CD4-positive, alpha-beta memory T cell (primary cell): ENCODE measurements around the gene ARMC2. TPM values are rescaled to one million over a fixed set of nuclear protein-coding genes. Genes with fewer than 3 reads are reported as not detected.
A peak's percentile ranks its signal among the peaks of the same experiment; 100 is the strongest.

Experiments
- CTCF ChIA-PET: fragments of 350-600 bp; sonication (Branson Sonifier 250); formaldehyde crosslinking; loops from one replicate; lab custom pipeline; 2021; ENCODE audit warnings: inconsistent platforms; ENCODE audit not compliant: partially characterized antibody; lab: Charles Lee
- POLR2A ChIA-PET: fragments of 350-600 bp; sonication (Branson Sonifier 250); formaldehyde crosslinking; loops from one replicate; lab custom pipeline; 2021; ENCODE audit not compliant: partially characterized antibody; lab: Charles Lee
- DNase-seq, 5 donors: peaks; one replicate each; pipeline versions ENCODE4 v3.0.0 to v3.0.0-alpha.2; 2020 to 2022; ENCODE audit warnings: mixed read lengths in 1 of 5
- H3K27ac ChIP-seq: one replicate; pipeline ENCODE4 v1.7.0; 2013; ENCODE audit warnings: low read depth, low read length
- H3K27me3 ChIP-seq: 2 replicates; pipeline ENCODE4 v1.7.0; 2013; ENCODE audit warnings: mild to moderate bottlenecking, low read length, moderate library complexity; ENCODE audit not compliant: insufficient read depth
- H3K36me3 ChIP-seq: 2 replicates; pipeline ENCODE4 v1.7.0; 2013; ENCODE audit warnings: mild to moderate bottlenecking, low read length, moderate library complexity; ENCODE audit not compliant: insufficient read depth
- H3K4me1 ChIP-seq: 2 replicates; pipeline ENCODE4 v1.7.0; 2013; ENCODE audit warnings: mild to moderate bottlenecking, low read length, moderate library complexity; ENCODE audit not compliant: insufficient read depth
- H3K4me3 ChIP-seq, 2 donors: one replicate each; pipeline ENCODE4 v1.7.0; 2013; ENCODE audit warnings: low read length in 2 of 2, mild to moderate bottlenecking in 1 of 2
- H3K9me3 ChIP-seq, 2 donors: one replicate each; pipeline ENCODE4 v1.7.0; 2013; ENCODE audit warnings: low read length in 2 of 2, control low read depth in 1 of 2; ENCODE audit not compliant: control insufficient read depth in 1 of 2
- H3K27ac Mint-ChIP-seq, 7 donors: one replicate each; pipeline ENCODE4 v1.8.0; 2020 to 2021; ENCODE audit warnings: mixed read lengths in 7 of 7, mild to moderate bottlenecking in 6 of 7, inconsistent platforms in 3 of 7, moderate library complexity in 3 of 7
- H3K27me3 Mint-ChIP-seq, 2 donors: one replicate each; pipeline ENCODE4 v1.8.0; 2020 to 2021; ENCODE audit warnings: mixed read lengths in 2 of 2
- H3K36me3 Mint-ChIP-seq, 2 donors: one replicate each; pipeline ENCODE4 v1.8.0; 2020 to 2021; ENCODE audit warnings: mixed read lengths in 2 of 2, inconsistent platforms in 1 of 2, mild to moderate bottlenecking in 1 of 2
- H3K4me1 Mint-ChIP-seq, 4 donors: one replicate each; pipeline ENCODE4 v1.8.0; 2020 to 2021; ENCODE audit warnings: mixed read lengths in 4 of 4, mild to moderate bottlenecking in 1 of 4
- H3K4me3 Mint-ChIP-seq, 8 donors: one replicate each; pipeline ENCODE4 v1.8.0; 2020 to 2021; ENCODE audit warnings: mixed read lengths in 8 of 8, mild to moderate bottlenecking in 7 of 8, moderate library complexity in 6 of 8, inconsistent platforms in 3 of 8
- H3K9me3 Mint-ChIP-seq, 8 donors: one replicate each; pipeline ENCODE4 v1.8.0; 2020 to 2021; ENCODE audit warnings: mixed read lengths in 8 of 8, mild to moderate bottlenecking in 5 of 8, inconsistent platforms in 3 of 8, moderate library complexity in 1 of 8
- intact Hi-C: fragments of 100-400 bp; cut with micrococcal nuclease; formaldehyde crosslinking; loops from one replicate; pipeline ENCODE4 v1.15.1; 2023
- polyA plus RNA-seq, 2 donors: library from polyadenylated mRNA; unstranded; fragments of 300-500 nt; fragmentation: Illumina TruSeq; gene quantifications; one replicate each; pipeline ENCODE4 v1.2.3, GENCODE V29; 2021
- total RNA-seq, 2 experiments: library from RNA; stranded (reverse); gene quantifications; one replicate each; pipeline ENCODE4 v1.2.3, GENCODE V29; 2021

Gene ARMC2
- total and polyA plus RNA-seq, 4 experiments from 2014 or later: 3.2 to 11.2 (median 7.0) TPM

- no peak overlapping the region for H3K27ac ChIP-seq
- H3K27me3 ChIP-seq: no peaks in the 10 kb centered on the region
- no peaks in the 10 kb centered on the region for H3K9me3 ChIP-seq
- CTCF ChIA-PET: no interaction called here
- H3K4me3 Mint-ChIP-seq: no peak overlapping the region
- POLR2A ChIA-PET: no interaction called here
- no peak overlapping the region for H3K27ac Mint-ChIP-seq
- H3K27me3 Mint-ChIP-seq: no peaks in the 10 kb centered on the region
- intact Hi-C loops: no loop called here
- H3K4me1 Mint-ChIP-seq: peaks cover 0 to 6% (median 5%) of the 10 kb centered on the region in 4 donors
- peaks cover 4 to 11% (median 9%) of the 10 kb centered on the region in 8 donors for H3K9me3 Mint-ChIP-seq
- no peaks in the 10 kb centered on the region for H3K4me1 ChIP-seq
- no peak overlapping the region for H3K4me3 ChIP-seq
- DNase-seq: no peak
- no peaks in the 10 kb centered on the region for H3K36me3 ChIP-seq
- H3K36me3 Mint-ChIP-seq: peaks cover 3 to 4% of the 10 kb centered on the region in 2 donors
Measured at GRCh38 chr6:108831104-108831503, 17.1 kb upstream of the ARMC2 start.

GRCh38 chr6:108832738-108833137 lies 15.5 kb upstream of the ARMC2 start:
- ChIA-PET CTCF (interaction anchor here (1.2 to 1.4 kb wide), 3 partner anchors 25 to 291 kb away, joined by 3 to 18 read pairs (median 4); no protein-coding TSS in a partner anchor), POLR2A (no interaction called here)
- Mint-ChIP-seq H3K4me3 (no peak overlapping the region), H3K4me1 (peaks cover 10 to 19% (median 12%) of the 10 kb centered on the region in 4 donors), H3K27me3 (no peaks in the 10 kb centered on the region), H3K9me3 (no peaks in the 10 kb centered on the region), H3K27ac (no peak overlapping the region), H3K36me3 (no peaks in the 10 kb centered on the region)
- Histone ChIP-seq H3K27ac (no peak overlapping the region), H3K4me1 (peaks cover 8% of the 10 kb centered on the region), H3K9me3 (no peaks in the 10 kb centered on the region), H3K4me3 (no peak overlapping the region), H3K36me3 (no peaks in the 10 kb centered on the region), H3K27me3 (no peaks in the 10 kb centered on the region)
- DNase-seq: no peak
- intact Hi-C loops: no loop called here

GRCh38 chr6:108835218-108835850 lies 12.9 kb upstream of the ARMC2 start:
- no peaks in the 10 kb centered on the region for H3K36me3 Mint-ChIP-seq
- peaks cover 13 to 26% (median 19%) of the 10 kb centered on the region in 4 donors for H3K4me1 Mint-ChIP-seq
- ChIA-PET CTCF (interaction anchor here (0.7 to 5.5 kb wide), 20 partner anchors 11 to 862 kb away, joined by 3 to 40 read pairs (median 4); partner anchors contain the start of gene ARMC2), POLR2A (interaction anchor here (0.7 kb wide), 1 partner anchor 10 kb away, joined by 3 read pairs; no protein-coding TSS in a partner anchor)
- Histone ChIP-seq H3K27ac (no peak overlapping the region), H3K27me3 (no peaks in the 10 kb centered on the region), H3K4me3 (no peak overlapping the region), H3K36me3 (no peaks in the 10 kb centered on the region), H3K4me1 (peaks cover 15% of the 10 kb centered on the region), H3K9me3 (no peaks in the 10 kb centered on the region)
- H3K27ac Mint-ChIP-seq: peak overlapping the region in 2 of 7 donors; percentile 3 to 43
- no peak overlapping the region for H3K4me3 Mint-ChIP-seq
- peak; percentile 76 to 78 (median 77) for DNase-seq
- no peaks in the 10 kb centered on the region for H3K9me3 Mint-ChIP-seq
- H3K27me3 Mint-ChIP-seq: no peaks in the 10 kb centered on the region
- intact Hi-C loops: loop anchor here (1.0 to 5.0 kb wide), 5 partner anchors 38 to 293 kb away; no protein-coding TSS in a partner anchor

GRCh38 chr6:108836061-108836460 lies 12.2 kb upstream of the ARMC2 start:
- DNase-seq: no peak
- peaks cover 13 to 26% (median 19%) of the 10 kb centered on the region in 4 donors for H3K4me1 Mint-ChIP-seq
- no peaks in the 10 kb centered on the region for H3K9me3 Mint-ChIP-seq
- H3K4me3 Mint-ChIP-seq: no peak overlapping the region
- Histone ChIP-seq H3K27me3 (no peaks in the 10 kb centered on the region), H3K4me1 (peaks cover 15% of the 10 kb centered on the region), H3K36me3 (no peaks in the 10 kb centered on the region), H3K27ac (no peak overlapping the region), H3K9me3 (no peaks in the 10 kb centered on the region), H3K4me3 (no peak overlapping the region)
- no peaks in the 10 kb centered on the region for H3K27me3 Mint-ChIP-seq
- intact Hi-C loops: loop anchor here (5.0 kb wide), 1 partner anchor 39 kb away; no protein-coding TSS in a partner anchor
- CTCF ChIA-PET: interaction anchor here (0.7 to 5.5 kb wide), 22 partner anchors 10 to 862 kb away, joined by 3 to 40 read pairs (median 4); partner anchors contain the start of gene ARMC2
- no peak overlapping the region for H3K27ac Mint-ChIP-seq
- no peaks in the 10 kb centered on the region for H3K36me3 Mint-ChIP-seq
- POLR2A ChIA-PET: no interaction called here

- Mint-ChIP-seq H3K9me3 (no peaks in the 10 kb centered on the region), H3K4me3 (peak overlapping the region in 2 of 8 donors; percentile 13), H3K27me3 (no peaks in the 10 kb centered on the region), H3K27ac (peak overlapping the region; percentile 13 to 80 (median 56)), H3K36me3 (no peaks in the 10 kb centered on the region), H3K4me1 (peaks cover 13 to 26% (median 19%) of the 10 kb centered on the region in 4 donors)
- no peaks in the 10 kb centered on the region for H3K9me3 ChIP-seq
- H3K4me3 ChIP-seq: no peak overlapping the region
- ChIA-PET POLR2A (interaction anchor here (1.4 kb wide), 1 partner anchor 11 kb away, joined by 5 read pairs; the partner anchor contains the start of gene ARMC2), CTCF (interaction anchor here (0.8 to 5.5 kb wide), 8 partner anchors 11 to 295 kb away, joined by 3 to 40 read pairs (median 4); partner anchors contain the start of gene ARMC2)
- H3K27me3 ChIP-seq: no peaks in the 10 kb centered on the region
- H3K36me3 ChIP-seq: no peaks in the 10 kb centered on the region
- intact Hi-C loops: loop anchor here (5.0 kb wide), 1 partner anchor 40 kb away; no protein-coding TSS in a partner anchor
- no peak overlapping the region for H3K27ac ChIP-seq
- peaks cover 15% of the 10 kb centered on the region for H3K4me1 ChIP-seq
- peak in 3 of 5 donors; percentile 3 to 12 (median 5) for DNase-seq
Measured at GRCh38 chr6:108837236-108837971, 10.8 kb upstream of the ARMC2 start.

- Histone ChIP-seq H3K27me3 (no peaks in the 10 kb centered on the region), H3K27ac (no peak overlapping the region), H3K36me3 (no peaks in the 10 kb centered on the region), H3K4me3 (no peak overlapping the region), H3K4me1 (peaks cover 15% of the 10 kb centered on the region), H3K9me3 (no peaks in the 10 kb centered on the region)
- DNase-seq: no peak
- Mint-ChIP-seq H3K27ac (peak overlapping the region in 5 of 7 donors; percentile 13 to 80 (median 26)), H3K27me3 (no peaks in the 10 kb centered on the region), H3K4me1 (peaks cover 13 to 26% (median 19%) of the 10 kb centered on the region in 4 donors), H3K4me3 (peak overlapping the region in 1 of 8 donors; percentile 13), H3K36me3 (no peaks in the 10 kb centered on the region), H3K9me3 (no peaks in the 10 kb centered on the region)
- POLR2A ChIA-PET: interaction anchor here (1.4 kb wide), 1 partner anchor 10 kb away, joined by 5 read pairs; the partner anchor contains the start of gene ARMC2
- intact Hi-C loops: loop anchor here (5.0 kb wide), 1 partner anchor 41 kb away; no protein-coding TSS in a partner anchor
- CTCF ChIA-PET: interaction anchor here (0.5 to 5.5 kb wide), 8 partner anchors 10 to 1403 kb away, joined by 3 to 40 read pairs (median 4); partner anchors contain the start of gene ARMC2
Measured at GRCh38 chr6:108838101-108838717, 10.0 kb upstream of the ARMC2 start.
